Measurements from ENCODE around the gene CHST14. TPM values are rescaled to one million over a fixed set of nuclear protein-coding genes. Genes with fewer than 3 reads are reported as not detected.

Gene CHST14
- total and polyA plus RNA-seq, 2 donors (not counting 1 experiment from before 2014, with no cell fraction given): 7.4 to 18.8 TPM

DNA sequence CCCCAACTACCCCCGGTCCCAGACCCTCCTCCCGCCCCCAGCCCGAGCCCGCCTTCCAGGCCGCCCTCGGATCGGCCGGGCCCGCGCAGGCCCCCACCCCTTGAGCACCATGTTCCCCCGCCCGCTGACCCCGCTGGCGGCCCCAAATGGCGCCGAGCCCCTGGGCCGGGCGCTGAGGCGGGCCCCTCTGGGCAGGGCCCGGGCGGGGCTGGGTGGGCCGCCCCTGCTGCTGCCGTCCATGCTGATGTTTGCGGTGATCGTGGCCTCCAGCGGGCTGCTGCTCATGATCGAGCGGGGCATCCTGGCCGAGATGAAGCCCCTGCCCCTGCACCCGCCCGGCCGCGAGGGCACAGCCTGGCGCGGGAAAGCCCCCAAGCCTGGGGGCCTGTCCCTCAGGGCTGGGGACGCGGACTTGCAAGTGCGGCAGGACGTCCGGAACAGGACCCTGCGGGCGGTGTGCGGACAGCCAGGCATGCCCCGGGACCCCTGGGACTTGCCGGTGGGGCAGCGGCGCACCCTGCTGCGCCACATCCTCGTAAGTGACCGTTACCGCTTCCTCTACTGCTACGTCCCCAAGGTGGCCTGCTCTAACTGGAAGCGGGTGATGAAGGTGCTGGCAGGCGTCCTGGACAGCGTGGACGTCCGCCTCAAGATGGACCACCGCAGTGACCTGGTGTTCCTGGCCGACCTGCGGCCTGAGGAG is 472 bp downstream of the CHST14 start:
- Histone ChIP-seq H3K27ac (ENCODE audit: insufficient read depth, low read length) (peak overlapping the region; percentile 54), H4K20me1 (ENCODE audit: control insufficient read depth, extremely low read depth, insufficient read depth, low read length) (no peaks in the 10 kb centered on the region), H3K4me1 (ENCODE audit: control insufficient read depth, extremely low read depth, insufficient read depth, low read length) (peaks cover 3% of the 10 kb centered on the region), H3K4me3 (replicated peaks in 1 of 4; ENCODE audit: control extremely low read depth in 1 of 4, insufficient read depth in 1 of 4, low read depth in 3 of 4, low read length in 4 of 4) (peak overlapping the region; percentile 68 to 81 (median 74)), H2AFZ (ENCODE audit: low read length) (peak overlapping the region; percentile 91), H3K4me2 (ENCODE audit: extremely low read depth, insufficient read depth, low read length) (peak overlapping the region; percentile 98), H3K36me3 (ENCODE audit: control insufficient read depth, insufficient read depth, low read length) (no peaks in the 10 kb centered on the region), H3K79me2 (ENCODE audit: control insufficient read depth, insufficient read depth, low read length) (peaks cover 2% of the 10 kb centered on the region), H3K9me3 (ENCODE audit: control insufficient read depth, insufficient read depth, low read depth, low read length) (no peaks in the 10 kb centered on the region), H3K9ac (ENCODE audit: insufficient read depth, low read length) (peak overlapping the region; percentile 73), H3K27me3 (ENCODE audit: control insufficient read depth, insufficient read depth, low read length) (no peaks in the 10 kb centered on the region)
- no peak for TF ChIP-seq EZH2 (IDR thresholded peaks at IDR 0.05; ENCODE audit: low read length, missing control alignments)
- TF ChIP-seq, protein P1, sequence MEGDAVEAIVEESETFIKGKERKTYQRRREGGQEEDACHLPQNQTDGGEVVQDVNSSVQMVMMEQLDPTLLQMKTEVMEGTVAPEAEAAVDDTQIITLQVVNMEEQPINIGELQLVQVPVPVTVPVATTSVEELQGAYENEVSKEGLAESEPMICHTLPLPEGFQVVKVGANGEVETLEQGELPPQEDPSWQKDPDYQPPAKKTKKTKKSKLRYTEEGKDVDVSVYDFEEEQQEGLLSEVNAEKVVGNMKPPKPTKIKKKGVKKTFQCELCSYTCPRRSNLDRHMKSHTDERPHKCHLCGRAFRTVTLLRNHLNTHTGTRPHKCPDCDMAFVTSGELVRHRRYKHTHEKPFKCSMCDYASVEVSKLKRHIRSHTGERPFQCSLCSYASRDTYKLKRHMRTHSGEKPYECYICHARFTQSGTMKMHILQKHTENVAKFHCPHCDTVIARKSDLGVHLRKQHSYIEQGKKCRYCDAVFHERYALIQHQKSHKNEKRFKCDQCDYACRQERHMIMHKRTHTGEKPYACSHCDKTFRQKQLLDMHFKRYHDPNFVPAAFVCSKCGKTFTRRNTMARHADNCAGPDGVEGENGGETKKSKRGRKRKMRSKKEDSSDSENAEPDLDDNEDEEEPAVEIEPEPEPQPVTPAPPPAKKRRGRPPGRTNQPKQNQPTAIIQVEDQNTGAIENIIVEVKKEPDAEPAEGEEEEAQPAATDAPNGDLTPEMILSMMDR (conservative IDR thresholded peaks at IDR 0.05 in 1 of 2, IDR thresholded peaks at IDR 0.05 in 1 of 2; ENCODE audit: low read depth in 1 of 2, low read length in 2 of 2): no peak
- DNase-seq (ENCODE audit: low read depth in 2 of 2): peak; percentile 19 to 36

DNA sequence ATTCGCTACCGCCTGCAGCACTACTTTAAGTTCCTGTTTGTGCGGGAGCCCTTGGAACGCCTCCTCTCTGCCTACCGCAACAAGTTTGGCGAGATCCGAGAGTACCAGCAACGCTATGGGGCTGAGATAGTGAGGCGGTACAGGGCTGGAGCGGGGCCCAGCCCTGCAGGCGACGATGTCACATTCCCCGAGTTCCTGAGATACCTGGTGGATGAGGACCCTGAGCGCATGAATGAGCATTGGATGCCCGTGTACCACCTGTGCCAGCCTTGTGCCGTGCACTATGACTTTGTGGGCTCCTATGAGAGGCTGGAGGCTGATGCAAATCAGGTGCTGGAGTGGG is 995 bp downstream of the CHST14 start:
- Histone ChIP-seq H4K20me1 (ENCODE audit: control insufficient read depth, extremely low read depth, insufficient read depth, low read length) (no peaks in the 10 kb centered on the region), H3K36me3 (ENCODE audit: control insufficient read depth, insufficient read depth, low read length) (no peaks in the 10 kb centered on the region), H3K4me1 (ENCODE audit: control insufficient read depth, extremely low read depth, insufficient read depth, low read length) (peaks cover 3% of the 10 kb centered on the region), H3K79me2 (ENCODE audit: control insufficient read depth, insufficient read depth, low read length) (peaks cover 2% of the 10 kb centered on the region), H3K4me3 (replicated peaks in 1 of 4; ENCODE audit: control extremely low read depth in 1 of 4, insufficient read depth in 1 of 4, low read depth in 3 of 4, low read length in 4 of 4) (peak overlapping the region; percentile 68 to 81 (median 74)), H3K27ac (ENCODE audit: insufficient read depth, low read length) (peak overlapping the region; percentile 54), H3K9me3 (ENCODE audit: control insufficient read depth, insufficient read depth, low read depth, low read length) (no peaks in the 10 kb centered on the region), H3K27me3 (ENCODE audit: control insufficient read depth, insufficient read depth, low read length) (peaks cover under 1% of the 10 kb centered on the region), H2AFZ (ENCODE audit: low read length) (peak overlapping the region; percentile 91), H3K9ac (ENCODE audit: insufficient read depth, low read length) (peak overlapping the region; percentile 73), H3K4me2 (ENCODE audit: extremely low read depth, insufficient read depth, low read length) (peak overlapping the region; percentile 98)
- no peak for DNase-seq (ENCODE audit: low read depth in 2 of 2)
- TF ChIP-seq EZH2 (IDR thresholded peaks at IDR 0.05; ENCODE audit: low read length, missing control alignments): no peak
- TF ChIP-seq, protein P1 (conservative IDR thresholded peaks at IDR 0.05 in 1 of 2, IDR thresholded peaks at IDR 0.05 in 1 of 2; ENCODE audit: low read depth in 1 of 2, low read length in 2 of 2): no peak

DNA sequence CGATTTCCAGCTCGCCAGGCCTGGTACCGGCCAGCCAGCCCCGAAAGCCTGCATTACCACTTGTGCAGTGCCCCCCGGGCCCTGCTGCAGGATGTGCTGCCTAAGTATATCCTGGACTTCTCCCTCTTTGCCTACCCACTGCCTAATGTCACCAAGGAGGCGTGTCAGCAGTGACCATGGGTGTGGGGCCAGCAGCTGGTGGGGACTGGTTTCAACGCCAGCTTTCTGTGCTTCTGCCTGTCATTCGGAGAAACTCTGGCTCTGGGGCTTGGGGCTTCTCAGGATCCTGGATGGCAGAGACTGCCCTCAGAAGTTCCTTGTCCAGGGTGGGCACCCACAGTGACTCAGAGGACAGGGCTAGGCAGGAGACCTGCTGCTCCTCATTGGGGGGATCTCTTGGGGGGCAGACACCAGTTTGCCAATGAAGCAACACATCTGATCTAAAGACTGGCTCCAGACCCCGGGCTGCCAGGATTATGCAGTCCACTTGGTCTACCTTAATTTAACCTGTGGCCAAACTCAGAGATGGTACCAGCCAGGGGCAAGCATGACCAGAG is 1.5 kb downstream of the CHST14 start:
- no peak for DNase-seq (ENCODE audit: low read depth in 2 of 2)
- no peak for TF ChIP-seq EZH2 (IDR thresholded peaks at IDR 0.05; ENCODE audit: low read length, missing control alignments)
- TF ChIP-seq, protein P1 (conservative IDR thresholded peaks at IDR 0.05 in 1 of 2, IDR thresholded peaks at IDR 0.05 in 1 of 2; ENCODE audit: low read depth in 1 of 2, low read length in 2 of 2): no peak
- Histone ChIP-seq H3K79me2 (ENCODE audit: control insufficient read depth, insufficient read depth, low read length) (peaks cover 2% of the 10 kb centered on the region), H4K20me1 (ENCODE audit: control insufficient read depth, extremely low read depth, insufficient read depth, low read length) (no peaks in the 10 kb centered on the region), H3K9me3 (ENCODE audit: control insufficient read depth, insufficient read depth, low read depth, low read length) (no peaks in the 10 kb centered on the region), H2AFZ (ENCODE audit: low read length) (no peak overlapping the region), H3K27ac (ENCODE audit: insufficient read depth, low read length) (no peak overlapping the region), H3K4me1 (ENCODE audit: control insufficient read depth, extremely low read depth, insufficient read depth, low read length) (peaks cover 3% of the 10 kb centered on the region), H3K36me3 (ENCODE audit: control insufficient read depth, insufficient read depth, low read length) (no peaks in the 10 kb centered on the region), H3K4me2 (ENCODE audit: extremely low read depth, insufficient read depth, low read length) (peak overlapping the region; percentile 98), H3K27me3 (ENCODE audit: control insufficient read depth, insufficient read depth, low read length) (peaks cover 4% of the 10 kb centered on the region), H3K4me3 (replicated peaks in 1 of 4; ENCODE audit: control extremely low read depth in 1 of 4, insufficient read depth in 1 of 4, low read depth in 3 of 4, low read length in 4 of 4) (peak overlapping the region in 3 of 4 experiments; percentile 71 to 81 (median 77)), H3K9ac (ENCODE audit: insufficient read depth, low read length) (no peak overlapping the region)

All from fibroblast of lung (primary cell).